Dendritic cell treated with granulocyte-macrophage colony-stimulating factor and Interleukin-4, amounts not matched to agents 40 ng/mL and 50 ng/mL, for 4 days (primary cell): ENCODE measurements around the gene TNFAIP8L1.
"Not testable (repeated sequence)": the region's sequence is repeated elsewhere in the genome, so short reads cannot be mapped to it uniquely, and the experiment has no call there.

Source experiments
- H3K27ac Mint-ChIP-seq: one replicate; pipeline ENCODE4 v1.8.0; 2022; ENCODE audit warnings: mild to moderate bottlenecking, mixed read lengths
- H3K27me3 Mint-ChIP-seq: one replicate; pipeline ENCODE4 v1.8.0; 2022; ENCODE audit warnings: mild to moderate bottlenecking, mixed read lengths
- H3K36me3 Mint-ChIP-seq: one replicate; pipeline ENCODE4 v1.8.0; 2022; ENCODE audit warnings: low read depth, mixed read lengths
- H3K4me1 Mint-ChIP-seq: one replicate; pipeline ENCODE4 v1.8.0; 2022; ENCODE audit warnings: low read depth, mixed read lengths
- H3K4me3 Mint-ChIP-seq: one replicate; pipeline ENCODE4 v1.8.0; 2022; ENCODE audit warnings: mild to moderate bottlenecking, moderate library complexity, mixed read lengths
- H3K9me3 Mint-ChIP-seq: one replicate; pipeline ENCODE4 v1.8.0; 2022; ENCODE audit warnings: mixed read lengths
- intact Hi-C: fragments of 100-400 bp; cut with micrococcal nuclease; formaldehyde crosslinking; loops from one replicate; pipeline ENCODE4 v1.15.0; 2022

Gene TNFAIP8L1

DNA sequence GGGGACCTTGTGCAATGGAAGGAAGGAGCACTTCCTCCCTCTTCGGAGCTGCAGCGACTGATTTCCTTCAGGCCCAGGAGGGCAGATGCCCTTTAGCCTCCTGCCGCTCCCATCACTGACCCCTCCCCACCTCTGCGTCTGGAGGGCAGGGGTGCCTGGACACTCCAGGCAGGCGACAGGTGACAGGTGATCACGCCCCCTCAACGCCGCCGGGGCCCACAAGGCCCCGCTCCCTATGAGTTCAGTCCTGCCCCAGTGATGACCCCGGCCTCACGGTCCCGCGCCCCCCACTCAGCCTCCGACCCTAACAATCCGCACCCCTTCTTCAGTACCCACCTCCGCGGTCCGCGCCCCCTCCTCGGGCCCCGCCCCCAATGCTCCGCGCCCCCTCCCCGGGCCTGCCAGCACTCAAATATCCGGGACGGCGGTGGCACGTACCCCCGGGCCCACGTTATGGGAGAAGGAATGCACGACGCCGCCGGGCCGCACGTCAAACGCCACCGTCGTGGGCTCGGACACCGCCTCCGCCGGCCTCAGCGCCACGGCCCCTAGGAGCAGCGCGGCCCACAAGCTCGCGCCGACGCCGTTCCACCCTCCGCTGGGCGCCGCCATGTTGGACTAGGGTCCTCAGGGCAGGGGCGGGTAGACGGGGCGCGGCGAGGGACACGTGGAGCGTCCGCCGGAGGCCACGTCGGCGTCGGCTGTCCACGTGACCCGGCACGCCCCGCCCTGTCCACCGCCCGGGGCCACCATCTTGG, 30.6 kb downstream of the TNFAIP8L1 start, which contains the start of gene MYDGF:
TSS of gene MYDGF (minus strand) at position 620 of the 758 bp plus-strand sequence. CDS start at position 612, 8 bp downstream.
- Mint-ChIP-seq H3K27me3 (no peaks in the 10 kb centered on the region), H3K4me3 (peak within 1 kb of the TSS; percentile 93), H3K4me1 (peaks cover 40% of the 10 kb centered on the region), H3K27ac (peak within 1 kb of the TSS; percentile 90), H3K36me3 (peaks cover 55% of the 10 kb centered on the region), H3K9me3 (no peaks in the 10 kb centered on the region)
- intact Hi-C loops = no loop called here

DNA sequence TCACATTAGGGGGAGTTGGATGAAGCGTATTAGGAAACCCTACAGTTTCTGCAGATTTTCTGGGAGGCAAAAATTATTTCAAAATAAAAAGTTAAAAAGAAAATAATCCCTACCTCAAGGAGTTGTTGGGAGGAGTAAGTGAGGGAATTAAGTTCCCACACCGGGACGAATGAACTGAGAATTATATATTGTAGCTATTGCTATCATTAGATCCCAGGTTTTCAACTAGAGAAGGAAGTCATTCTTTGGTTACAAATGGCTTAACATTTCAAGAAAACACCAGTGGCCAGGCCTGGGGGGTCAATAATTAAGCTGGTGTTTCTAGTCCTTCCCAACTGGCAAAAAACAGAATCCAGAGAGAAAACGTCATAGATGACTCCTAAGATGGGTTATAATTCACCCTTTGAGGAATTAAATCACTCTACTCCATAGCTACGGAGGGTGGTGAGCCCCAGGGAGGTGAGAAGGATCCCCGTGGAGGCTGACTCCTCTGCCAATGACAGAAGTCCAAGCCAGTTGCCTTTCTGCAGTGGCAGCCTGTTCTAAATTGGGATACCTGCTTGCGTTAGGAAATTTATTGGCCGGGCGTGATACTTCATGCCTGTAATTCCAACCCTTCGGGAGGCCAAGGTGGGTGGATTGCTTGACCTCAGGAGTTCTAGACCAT, 32.0 kb downstream of the TNFAIP8L1 start:
- H3K4me1 Mint-ChIP-seq = peaks cover 34% of the 10 kb centered on the region
- H3K27ac Mint-ChIP-seq = no peak overlapping the region
- intact Hi-C loops = no loop called here
- no peak overlapping the region for H3K4me3 Mint-ChIP-seq
- H3K27me3 Mint-ChIP-seq = no peaks in the 10 kb centered on the region
- peaks cover 59% of the 10 kb centered on the region for H3K36me3 Mint-ChIP-seq
- H3K9me3 Mint-ChIP-seq = no peaks in the 10 kb centered on the region

DNA sequence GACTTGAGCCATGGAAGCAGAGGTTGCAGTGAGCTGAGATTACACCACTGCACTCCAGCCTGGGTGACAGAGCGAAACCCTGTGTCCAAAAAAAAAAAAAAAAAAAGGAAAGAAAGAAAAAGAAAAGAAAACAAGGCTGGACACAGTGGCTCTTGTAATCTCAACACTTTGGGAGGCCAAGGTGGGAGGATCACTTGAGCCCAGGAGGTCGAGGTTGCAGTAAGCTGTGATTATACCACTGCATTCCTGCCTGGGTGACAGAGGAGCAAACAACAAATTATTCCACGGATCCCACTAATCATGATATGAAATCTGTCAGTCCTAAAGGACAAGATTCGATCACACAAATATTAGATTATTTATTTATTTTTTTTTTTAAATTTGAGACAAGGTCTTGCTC, 33.9 kb downstream of the TNFAIP8L1 start:
- peaks cover 25% of the 10 kb centered on the region for H3K4me1 Mint-ChIP-seq
- H3K36me3 Mint-ChIP-seq = peaks cover 59% of the 10 kb centered on the region
- no peak overlapping the region for H3K4me3 Mint-ChIP-seq
- intact Hi-C loops = no loop called here
- H3K9me3 Mint-ChIP-seq = no peaks in the 10 kb centered on the region
- no peak overlapping the region for H3K27ac Mint-ChIP-seq
- H3K27me3 Mint-ChIP-seq = no peaks in the 10 kb centered on the region

DNA sequence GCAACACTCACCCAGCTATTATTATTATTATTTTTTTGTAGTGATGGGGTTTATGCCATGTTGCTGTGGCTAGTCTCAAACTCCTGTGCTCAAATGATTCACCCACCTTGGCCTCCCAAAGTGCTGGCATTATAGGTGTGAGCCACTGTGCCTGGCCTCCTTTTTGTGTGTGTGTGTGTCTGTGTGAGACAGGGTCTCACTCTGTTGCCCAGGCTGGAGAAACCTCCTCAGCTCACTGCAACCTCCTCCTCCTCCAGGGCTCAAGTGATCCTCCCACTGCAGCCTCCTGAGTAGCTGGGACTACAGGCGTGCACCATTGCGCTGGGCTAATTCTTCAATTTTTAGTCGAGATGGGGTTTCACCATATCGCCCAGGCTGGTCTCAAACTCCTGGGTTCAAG, 34.4 kb downstream of the TNFAIP8L1 start:
- H3K9me3 Mint-ChIP-seq = no peaks in the 10 kb centered on the region
- intact Hi-C loops = no loop called here
- H3K27me3 Mint-ChIP-seq = no peaks in the 10 kb centered on the region
- no peak overlapping the region for H3K4me3 Mint-ChIP-seq
- H3K36me3 Mint-ChIP-seq = peaks cover 59% of the 10 kb centered on the region
- H3K27ac Mint-ChIP-seq = no peak overlapping the region
- H3K4me1 Mint-ChIP-seq = peaks cover 19% of the 10 kb centered on the region

DNA sequence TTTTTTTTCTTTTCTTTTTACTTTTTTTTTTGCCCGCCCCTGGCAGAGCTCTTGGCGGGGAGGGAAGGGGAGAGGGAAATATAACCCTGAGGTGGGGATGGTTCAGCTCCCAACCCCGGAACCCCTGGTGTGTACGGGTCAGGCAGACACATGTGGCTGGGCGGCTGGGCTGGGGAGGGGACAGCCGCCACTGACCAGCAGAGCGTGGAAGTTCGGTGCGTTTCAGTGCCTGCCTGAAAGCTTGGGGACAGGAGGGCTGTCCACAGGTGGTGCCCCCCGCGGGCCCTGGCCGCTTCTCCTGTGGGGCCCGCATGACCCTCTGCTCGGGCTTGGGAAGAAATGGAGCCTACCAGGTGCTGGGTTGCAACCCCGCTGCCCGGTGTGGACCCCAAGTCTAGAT, 36.0 kb downstream of the TNFAIP8L1 start:
- peaks cover 60% of the 10 kb centered on the region for H3K36me3 Mint-ChIP-seq
- H3K9me3 Mint-ChIP-seq = no peaks in the 10 kb centered on the region
- H3K27ac Mint-ChIP-seq = no peak overlapping the region
- no peaks in the 10 kb centered on the region for H3K27me3 Mint-ChIP-seq
- intact Hi-C loops = no loop called here
- H3K4me3 Mint-ChIP-seq = no peak overlapping the region
- peaks cover 8% of the 10 kb centered on the region for H3K4me1 Mint-ChIP-seq

DNA sequence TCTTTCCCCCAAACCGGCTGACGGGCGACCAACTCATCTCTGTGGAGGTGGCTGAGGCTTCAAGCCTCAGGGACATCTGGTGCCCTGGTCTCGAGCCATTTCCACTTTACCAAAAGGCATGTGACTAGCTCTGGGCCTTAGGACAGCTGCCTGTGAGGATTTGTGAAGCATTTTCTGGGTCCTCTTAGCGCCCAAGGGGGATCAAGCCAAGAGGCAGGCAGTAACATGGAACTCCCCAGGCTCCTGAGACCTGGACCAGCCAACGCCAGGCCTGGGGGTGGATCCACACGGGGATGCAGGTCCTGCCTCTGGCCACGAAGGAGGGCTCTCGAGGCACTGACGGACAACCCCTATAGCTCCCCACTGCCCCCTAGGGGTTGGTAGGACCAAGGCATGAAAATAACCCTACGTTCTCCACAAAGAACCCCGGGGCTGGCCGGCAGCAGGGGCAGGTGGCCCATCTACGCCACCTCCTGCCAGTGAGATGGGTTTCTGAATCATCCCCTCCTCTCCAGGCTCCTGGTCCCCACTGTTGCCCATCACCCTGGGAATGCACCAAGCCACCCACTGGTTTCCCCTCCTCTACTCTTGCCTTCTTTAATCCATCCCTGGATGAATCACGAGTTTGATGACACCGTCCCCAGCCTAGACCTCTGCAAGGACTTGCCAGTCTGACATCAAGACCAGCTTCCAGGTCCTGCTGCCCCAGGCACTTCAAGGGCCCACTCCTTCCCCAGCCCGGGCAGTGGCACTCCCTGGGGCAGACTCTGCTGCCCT, 37.8 kb downstream of the TNFAIP8L1 start:
- H3K27me3 Mint-ChIP-seq = no peaks in the 10 kb centered on the region
- no peak overlapping the region for H3K4me3 Mint-ChIP-seq
- peaks cover 13% of the 10 kb centered on the region for H3K4me1 Mint-ChIP-seq
- intact Hi-C loops = no loop called here
- H3K9me3 Mint-ChIP-seq = no peaks in the 10 kb centered on the region
- H3K27ac Mint-ChIP-seq = peak overlapping the region; percentile 7
- peaks cover 78% of the 10 kb centered on the region for H3K36me3 Mint-ChIP-seq

DNA sequence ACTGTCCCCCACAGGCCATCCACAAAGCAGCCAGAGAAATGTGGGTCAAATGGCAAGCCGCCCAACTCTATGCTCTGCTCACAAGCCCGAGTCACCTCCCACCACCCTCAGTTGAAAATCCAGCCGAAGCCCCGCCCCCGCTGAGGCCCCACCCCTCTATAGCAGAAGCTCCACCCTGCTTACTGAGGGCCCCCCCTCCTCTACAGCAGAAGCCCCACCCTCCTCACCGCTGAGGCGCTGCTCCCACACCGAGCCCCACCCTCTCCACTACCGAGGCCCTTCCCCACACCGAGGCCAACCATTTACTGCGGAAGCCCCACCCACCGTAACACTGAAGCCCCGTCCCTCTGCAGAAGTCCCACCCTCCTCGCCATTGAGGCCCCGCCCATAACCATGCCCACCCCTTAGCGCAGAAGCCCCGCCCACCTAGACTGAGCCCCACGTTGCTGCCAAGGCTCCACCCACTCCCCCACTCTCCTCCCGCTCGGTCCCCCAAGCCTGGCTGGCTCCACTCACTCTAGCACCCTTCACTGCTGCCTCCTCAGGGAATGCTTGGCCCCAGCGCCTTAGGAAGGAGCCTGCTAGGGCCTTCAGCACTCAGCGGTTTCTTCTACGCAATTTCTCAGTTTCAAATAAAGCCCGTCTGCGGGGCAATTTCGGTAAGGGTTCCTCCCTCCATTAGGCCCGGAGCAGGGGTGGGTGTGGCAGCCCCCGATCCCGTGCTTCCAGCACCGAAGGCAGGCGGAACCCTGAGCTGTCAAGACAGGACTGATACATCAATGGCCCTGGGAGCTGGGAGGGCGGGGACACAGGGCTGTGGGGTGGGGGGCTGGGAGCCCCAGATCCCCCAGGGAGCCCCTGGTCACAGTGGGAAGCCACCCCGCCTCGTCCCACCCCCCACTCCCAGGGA, 39.8 kb downstream of the TNFAIP8L1 start:
- intact Hi-C loops = no loop called here
- peaks cover 98% of the 10 kb centered on the region for H3K36me3 Mint-ChIP-seq
- no peak overlapping the region for H3K4me3 Mint-ChIP-seq
- no peaks in the 10 kb centered on the region for H3K9me3 Mint-ChIP-seq
- H3K27me3 Mint-ChIP-seq = no peaks in the 10 kb centered on the region
- no peak overlapping the region for H3K27ac Mint-ChIP-seq
- peaks cover 13% of the 10 kb centered on the region for H3K4me1 Mint-ChIP-seq

DNA sequence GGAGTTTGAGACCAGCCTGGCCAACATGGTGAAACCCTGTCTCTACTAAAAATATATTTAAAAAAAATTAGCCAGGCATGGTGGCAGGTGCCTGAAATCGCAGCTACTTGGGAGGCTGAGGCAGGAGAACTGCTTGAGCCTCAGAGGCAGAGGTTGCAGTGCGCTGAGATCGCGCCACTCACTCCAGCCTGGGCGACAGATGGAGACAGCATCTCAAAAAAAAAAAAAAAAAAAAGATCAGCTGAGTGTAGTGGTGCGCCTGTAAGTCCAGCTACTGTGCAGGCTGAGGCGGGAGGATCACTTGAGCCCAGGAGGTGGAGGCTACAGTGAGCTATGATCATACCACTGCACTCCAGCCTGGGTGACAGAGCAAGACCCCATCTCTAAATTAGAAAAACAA, 40.7 kb downstream of the TNFAIP8L1 start:
- H3K27me3 Mint-ChIP-seq, H3K27ac Mint-ChIP-seq, H3K9me3 Mint-ChIP-seq, H3K4me3 Mint-ChIP-seq, intact Hi-C loops: not testable (repeated sequence)
- H3K36me3 Mint-ChIP-seq = peaks cover 100% of the 10 kb centered on the region
- H3K4me1 Mint-ChIP-seq = peaks cover 13% of the 10 kb centered on the region

DNA sequence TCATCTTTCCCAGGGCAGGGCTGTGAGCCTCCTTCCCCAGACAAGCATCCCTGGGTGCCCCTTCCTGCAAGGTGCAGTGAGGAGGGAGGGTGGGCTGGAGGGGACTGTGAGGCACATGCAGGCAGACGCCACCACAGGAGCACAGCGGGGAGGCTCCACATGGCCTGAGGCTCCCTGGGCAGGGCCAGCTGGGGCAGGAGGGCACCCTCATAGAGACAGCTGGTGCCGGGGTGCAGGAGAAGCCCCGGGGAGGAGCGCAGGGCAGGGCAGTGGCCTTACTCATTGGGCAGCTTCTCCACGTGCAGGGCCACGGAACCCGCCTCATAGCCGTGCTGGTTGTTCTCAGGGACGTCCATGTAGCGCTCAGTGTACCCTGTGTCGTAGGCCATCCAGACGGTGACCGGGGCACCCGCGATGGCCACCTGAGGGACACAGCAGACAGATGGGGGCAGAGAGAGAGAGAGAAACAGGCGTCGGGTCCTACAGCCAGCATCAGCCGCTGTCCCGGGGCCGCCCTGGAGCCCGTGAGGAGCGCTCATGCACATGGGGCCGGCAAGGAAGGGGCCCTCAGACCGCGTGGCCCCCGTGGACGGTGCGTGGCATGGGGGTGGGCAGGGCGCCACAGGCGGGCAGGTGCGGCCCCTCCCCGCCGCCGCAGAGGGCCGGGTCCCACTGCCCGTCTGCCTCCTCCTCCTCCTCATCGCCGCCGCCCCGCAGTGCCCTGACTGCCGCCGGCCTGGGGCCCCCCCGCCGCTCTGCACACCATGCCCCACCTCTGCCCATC, 43.3 kb downstream of the TNFAIP8L1 start:
- H3K27me3 Mint-ChIP-seq = no peaks in the 10 kb centered on the region
- peaks cover 10% of the 10 kb centered on the region for H3K4me1 Mint-ChIP-seq
- no peak overlapping the region for H3K4me3 Mint-ChIP-seq
- intact Hi-C loops = no loop called here
- peaks cover 100% of the 10 kb centered on the region for H3K36me3 Mint-ChIP-seq
- no peak overlapping the region for H3K27ac Mint-ChIP-seq
- no peaks in the 10 kb centered on the region for H3K9me3 Mint-ChIP-seq

DNA sequence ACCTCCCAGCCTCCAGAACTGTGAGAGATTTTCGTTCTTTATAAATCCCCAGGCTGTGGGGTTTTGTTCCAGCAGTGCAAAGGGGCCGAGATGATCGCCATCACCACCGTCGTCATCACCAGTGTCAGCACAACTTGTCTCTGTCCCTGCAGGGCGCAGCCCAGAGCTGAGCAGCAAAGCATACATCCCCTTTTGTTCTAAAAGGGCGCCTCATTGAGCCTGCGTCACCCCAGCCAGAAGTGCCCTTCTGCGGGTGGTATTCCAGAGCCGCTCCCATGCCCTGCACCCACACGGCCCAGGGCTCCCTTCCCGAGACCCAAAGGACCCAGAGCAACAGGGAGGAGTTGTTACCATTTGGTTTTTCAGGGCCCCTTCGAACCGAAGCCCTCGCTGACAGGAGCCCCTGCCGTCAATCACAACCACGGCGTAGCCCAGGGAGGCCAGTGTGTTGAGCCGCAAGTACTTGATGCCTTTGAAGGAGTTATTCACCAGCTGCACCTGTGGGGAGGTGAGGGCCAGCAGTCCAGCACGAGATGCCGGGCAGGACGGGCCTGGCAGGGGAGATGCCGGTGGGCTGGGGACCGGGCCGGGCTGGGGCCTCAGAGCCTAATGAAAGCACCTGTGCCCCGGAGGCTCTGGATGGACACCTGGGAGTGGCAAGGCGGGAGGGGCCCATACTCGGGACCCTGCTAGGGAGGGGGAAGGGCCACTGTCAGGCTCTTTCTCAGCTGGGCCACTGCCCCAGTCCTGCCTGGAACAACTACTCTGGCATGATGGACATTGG, 45.2 kb downstream of the TNFAIP8L1 start:
- intact Hi-C loops = no loop called here
- peaks cover 100% of the 10 kb centered on the region for H3K36me3 Mint-ChIP-seq
- peaks cover 10% of the 10 kb centered on the region for H3K4me1 Mint-ChIP-seq
- H3K4me3 Mint-ChIP-seq = no peak overlapping the region
- no peaks in the 10 kb centered on the region for H3K9me3 Mint-ChIP-seq
- peak overlapping the region; percentile 49 for H3K27ac Mint-ChIP-seq
- no peaks in the 10 kb centered on the region for H3K27me3 Mint-ChIP-seq

DNA sequence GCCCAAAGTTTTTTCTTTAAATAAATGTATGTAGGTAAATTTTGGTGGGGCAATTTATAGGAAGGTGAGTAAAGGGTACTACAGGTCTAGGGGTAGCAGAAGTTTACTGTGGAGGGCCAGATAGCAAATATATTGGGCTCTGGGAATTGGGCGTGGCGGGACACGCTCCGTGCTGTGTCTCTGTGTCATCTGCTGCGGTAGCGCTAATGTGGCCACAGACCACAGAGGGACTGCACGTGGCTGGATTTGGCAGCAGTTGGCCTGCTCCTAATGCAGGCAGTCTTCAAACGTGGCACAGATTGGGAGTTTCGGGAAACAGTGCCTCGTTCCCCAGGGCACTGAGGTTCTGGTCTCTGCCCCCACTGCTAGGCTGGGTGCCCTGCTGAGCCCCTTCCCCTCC, 47.4 kb downstream of the TNFAIP8L1 start:
- no peak overlapping the region for H3K27ac Mint-ChIP-seq
- no peak overlapping the region for H3K4me3 Mint-ChIP-seq
- no peaks in the 10 kb centered on the region for H3K9me3 Mint-ChIP-seq
- no peaks in the 10 kb centered on the region for H3K27me3 Mint-ChIP-seq
- peaks cover 100% of the 10 kb centered on the region for H3K36me3 Mint-ChIP-seq
- intact Hi-C loops = no loop called here
- H3K4me1 Mint-ChIP-seq = peaks cover 23% of the 10 kb centered on the region

DNA sequence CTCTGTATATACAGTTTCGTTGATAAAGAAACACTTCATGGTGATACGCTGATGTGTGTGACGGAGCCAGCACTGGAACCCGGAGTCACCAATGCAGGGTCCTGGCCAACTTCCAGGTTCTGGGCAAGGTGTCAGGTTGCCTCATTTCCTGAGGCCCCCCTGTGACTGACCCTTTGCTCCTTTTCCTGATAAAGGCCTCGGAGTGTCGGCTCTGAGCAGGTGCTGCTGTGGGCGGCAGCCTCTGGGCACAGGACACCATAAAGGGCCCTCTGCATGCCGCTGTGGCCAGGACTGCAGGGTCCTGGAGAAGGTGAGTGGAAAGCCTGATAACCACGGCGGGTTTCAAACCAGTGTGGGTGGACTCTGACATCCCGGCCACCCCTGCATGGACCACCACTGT, 48.1 kb downstream of the TNFAIP8L1 start:
- H3K4me1 Mint-ChIP-seq = peaks cover 30% of the 10 kb centered on the region
- intact Hi-C loops = no loop called here
- no peaks in the 10 kb centered on the region for H3K9me3 Mint-ChIP-seq
- H3K27me3 Mint-ChIP-seq = no peaks in the 10 kb centered on the region
- H3K27ac Mint-ChIP-seq = no peak overlapping the region
- peaks cover 100% of the 10 kb centered on the region for H3K36me3 Mint-ChIP-seq
- H3K4me3 Mint-ChIP-seq = no peak overlapping the region
